ENCODE data around the gene ATXN7L1. TPM values are rescaled to one million over a fixed set of nuclear protein-coding genes. Genes with fewer than 3 reads are reported as not detected.

The ATXN7L1 gene
- total RNA-seq, 4 donors from 2014 or later: 30.8 to 45.8 (median 39.3) TPM

- no peak overlapping the region for H3K27ac ChIP-seq
Observed at GRCh38 chr7:105621617-105622016, 254.8 kb downstream of the ATXN7L1 start.

GRCh38 chr7:105621176-105621575 is 255.2 kb downstream of the ATXN7L1 start:
- no peak overlapping the region for H3K4me3 ChIP-seq
- TF ChIP-seq CTCF (IDR thresholded peaks at IDR 0.05) (no peak), POLR2A (IDR thresholded peaks at IDR 0.05) (no peak)
- no peaks in the 10 kb centered on the region for H3K9me3 ChIP-seq
- no peak for DNase-seq
- H3K27me3 ChIP-seq: no peaks in the 10 kb centered on the region
- peaks cover 0 to 35% (median 0%) of the 10 kb centered on the region in 3 donors for H3K36me3 ChIP-seq
- no peaks in the 10 kb centered on the region for H3K4me1 ChIP-seq
- no peak overlapping the region for H3K27ac ChIP-seq

More at GRCh38 chr7:105621617-105622016, 254.8 kb downstream of the ATXN7L1 start:
- Histone ChIP-seq H3K36me3 (peaks cover 0 to 35% (median 0%) of the 10 kb centered on the region in 3 donors), H3K4me3 (no peak overlapping the region), H3K9me3 (no peaks in the 10 kb centered on the region), H3K4me1 (no peaks in the 10 kb centered on the region), H3K27me3 (no peaks in the 10 kb centered on the region)
- DNase-seq: no peak
- TF ChIP-seq CTCF (IDR thresholded peaks at IDR 0.05) (no peak), POLR2A (IDR thresholded peaks at IDR 0.05) (no peak)

GRCh38 chr7:105619590-105619989 is 256.8 kb downstream of the ATXN7L1 start:
- no peaks in the 10 kb centered on the region for H3K9me3 ChIP-seq
- TF ChIP-seq POLR2A (IDR thresholded peaks at IDR 0.05) (no peak), CTCF (IDR thresholded peaks at IDR 0.05) (no peak)
- H3K4me1 ChIP-seq: no peaks in the 10 kb centered on the region
- no peaks in the 10 kb centered on the region for H3K27me3 ChIP-seq
- H3K4me3 ChIP-seq: no peak overlapping the region
- peaks cover 0 to 46% (median 0%) of the 10 kb centered on the region in 3 donors for H3K36me3 ChIP-seq
- no peak for DNase-seq
- no peak overlapping the region for H3K27ac ChIP-seq

GRCh38 chr7:105618016-105618296 is 258.4 kb downstream of the ATXN7L1 start:
- TF ChIP-seq CTCF (IDR thresholded peaks at IDR 0.05) (no peak), POLR2A (IDR thresholded peaks at IDR 0.05) (no peak)
- Histone ChIP-seq H3K9me3 (no peaks in the 10 kb centered on the region), H3K27ac (no peak overlapping the region), H3K36me3 (peaks cover 0 to 46% (median 0%) of the 10 kb centered on the region in 3 donors), H3K4me3 (no peak overlapping the region), H3K4me1 (no peaks in the 10 kb centered on the region), H3K27me3 (no peaks in the 10 kb centered on the region)
- no peak for DNase-seq

- Histone ChIP-seq H3K4me3 (no peak overlapping the region), H3K27me3 (no peaks in the 10 kb centered on the region), H3K27ac (no peak overlapping the region), H3K36me3 (peaks cover 0 to 45% (median 0%) of the 10 kb centered on the region in 3 donors), H3K9me3 (no peaks in the 10 kb centered on the region), H3K4me1 (no peaks in the 10 kb centered on the region)
- DNase-seq: no peak
- TF ChIP-seq POLR2A (IDR thresholded peaks at IDR 0.05) (no peak), CTCF (IDR thresholded peaks at IDR 0.05) (no peak)
Observed at GRCh38 chr7:105617280-105618015, 259.0 kb downstream of the ATXN7L1 start.

Data from Peyer's patch (tissue), 4 donors.